ENCODE results near the gene LGI1. TPM values are rescaled to one million over a fixed set of nuclear protein-coding genes. Genes with fewer than 3 reads are reported as not detected.

LGI1 gene
- total RNA-seq, 1 donor from 2014 or later: not detected

DNA sequence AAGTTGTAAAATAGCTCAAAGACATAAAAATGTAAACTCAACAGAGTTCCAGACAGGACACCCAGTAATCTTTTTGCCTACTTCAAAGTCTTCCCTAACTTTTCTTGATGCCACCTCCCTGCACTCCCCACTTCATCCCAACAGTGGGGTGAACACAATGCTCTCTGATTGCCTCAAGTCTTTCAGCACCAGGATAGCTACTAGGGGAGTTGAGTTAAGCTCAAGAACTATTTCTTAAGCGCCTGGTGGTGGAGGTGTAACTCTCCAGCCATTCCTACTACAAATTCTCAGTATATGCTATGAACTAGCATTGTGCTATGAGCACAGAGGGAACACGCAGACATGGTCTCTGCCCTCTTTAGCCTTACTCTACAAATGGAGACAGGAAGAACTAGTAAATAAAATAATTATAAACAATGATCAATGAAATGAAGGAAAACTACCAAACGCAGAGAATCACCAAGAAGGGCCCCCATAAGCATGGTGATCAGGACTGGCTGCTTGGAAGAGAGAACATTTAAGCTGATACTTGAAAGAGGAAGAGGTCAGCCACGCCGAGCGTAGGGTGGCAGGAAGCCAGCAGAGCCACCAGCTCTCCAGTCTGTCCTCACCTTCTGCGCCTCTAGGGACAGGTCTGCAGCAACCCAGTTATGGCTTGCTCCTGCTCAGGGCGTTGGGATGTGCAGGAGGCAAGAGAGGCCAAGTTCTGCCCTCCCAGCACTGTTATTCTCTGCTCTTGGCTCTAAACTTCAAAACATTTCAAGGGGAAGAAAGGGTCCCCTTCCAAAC is 38.6 kb upstream of the LGI1 start:
- no peak for TF ChIP-seq CTCF (IDR thresholded peaks at IDR 0.05; ENCODE audit: insufficient read depth, low read length, poor library complexity, severe bottlenecking)
- Histone ChIP-seq H3K36me3 (ENCODE audit: control insufficient read depth, insufficient read depth, low read length) (no peaks in the 10 kb centered on the region), H3K4me3 (ENCODE audit: low read depth, low read length) (no peak overlapping the region), H3K27me3 (ENCODE audit: control insufficient read depth, insufficient read depth, low read length) (no peaks in the 10 kb centered on the region)
- DNase-seq (ENCODE audit: low read depth): no peak

- Histone ChIP-seq H3K27me3 (ENCODE audit: control insufficient read depth, insufficient read depth, low read length) (no peaks in the 10 kb centered on the region), H3K4me3 (ENCODE audit: low read depth, low read length) (no peak overlapping the region), H3K36me3 (ENCODE audit: control insufficient read depth, insufficient read depth, low read length) (no peaks in the 10 kb centered on the region)
- DNase-seq (ENCODE audit: low read depth): no peak
- no peak for TF ChIP-seq CTCF (IDR thresholded peaks at IDR 0.05; ENCODE audit: insufficient read depth, low read length, poor library complexity, severe bottlenecking)
Observed at GRCh38 chr10:93719901-93720300, 37.8 kb upstream of the LGI1 start.

GRCh38 chr10:93722550-93722949 is 35.2 kb upstream of the LGI1 start:
- no peak overlapping the region for H3K4me3 ChIP-seq (ENCODE audit: low read depth, low read length)
- TF ChIP-seq CTCF (IDR thresholded peaks at IDR 0.05; ENCODE audit: insufficient read depth, low read length, poor library complexity, severe bottlenecking): no peak
- peaks cover 3% of the 10 kb centered on the region for H3K27me3 ChIP-seq (ENCODE audit: control insufficient read depth, insufficient read depth, low read length)
- no peaks in the 10 kb centered on the region for H3K36me3 ChIP-seq (ENCODE audit: control insufficient read depth, insufficient read depth, low read length)
- no peak for DNase-seq (ENCODE audit: low read depth)

DNA sequence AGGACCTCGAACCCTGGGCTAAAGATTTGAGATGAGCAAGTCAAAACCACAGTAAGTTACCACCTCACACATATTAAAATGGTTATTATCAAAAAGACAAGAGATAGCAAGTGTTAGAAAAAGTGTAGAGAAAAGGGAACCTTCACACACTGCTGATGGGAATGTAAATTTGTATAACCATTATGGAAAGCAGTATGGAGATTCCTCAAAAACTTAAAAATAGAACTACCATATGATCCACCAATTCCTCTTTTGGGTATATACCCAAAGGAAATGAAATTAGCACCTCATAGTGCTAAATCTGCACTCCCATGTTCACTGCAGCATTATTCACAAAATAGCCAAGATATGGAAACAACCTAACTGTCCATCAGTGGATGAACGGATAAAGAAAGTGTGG is 34.6 kb upstream of the LGI1 start:
- H3K27me3 ChIP-seq (ENCODE audit: control insufficient read depth, insufficient read depth, low read length): peaks cover 3% of the 10 kb centered on the region
- TF ChIP-seq CTCF (IDR thresholded peaks at IDR 0.05; ENCODE audit: insufficient read depth, low read length, poor library complexity, severe bottlenecking): no peak

GRCh38 chr10:93726024-93726423 is 31.7 kb upstream of the LGI1 start:
- no peaks in the 10 kb centered on the region for H3K36me3 ChIP-seq (ENCODE audit: control insufficient read depth, insufficient read depth, low read length)
- no peak overlapping the region for H3K4me3 ChIP-seq (ENCODE audit: low read depth, low read length)
- no peak for DNase-seq (ENCODE audit: low read depth)
- peaks cover 3% of the 10 kb centered on the region for H3K27me3 ChIP-seq (ENCODE audit: control insufficient read depth, insufficient read depth, low read length)
- no peak for TF ChIP-seq CTCF (IDR thresholded peaks at IDR 0.05; ENCODE audit: insufficient read depth, low read length, poor library complexity, severe bottlenecking)

More for the DNA sequence above, 34.6 kb upstream of the LGI1 start:
- Histone ChIP-seq H3K4me3 (ENCODE audit: low read depth, low read length) (no peak overlapping the region), H3K36me3 (ENCODE audit: control insufficient read depth, insufficient read depth, low read length) (no peaks in the 10 kb centered on the region)
- DNase-seq (ENCODE audit: low read depth): no peak

DNA sequence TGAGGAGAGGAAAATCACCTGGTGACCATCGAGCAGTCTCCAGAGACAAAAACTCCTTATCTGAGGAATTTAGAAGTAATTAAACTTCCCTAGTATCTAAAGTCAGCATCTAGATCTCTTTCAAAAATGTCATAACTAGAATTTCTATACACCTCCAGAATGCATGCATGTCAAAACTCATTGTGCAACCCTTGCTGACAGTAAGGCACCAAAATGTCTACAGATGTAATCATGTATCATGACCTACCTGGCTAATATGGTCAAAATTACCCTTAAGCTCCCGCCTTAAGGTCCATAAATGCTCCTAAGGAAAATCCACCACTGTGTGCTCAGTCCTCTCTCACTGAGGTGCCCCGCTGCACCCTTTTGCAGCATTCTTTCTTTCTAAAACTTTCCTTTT is 16.4 kb upstream of the LGI1 start:
- no peak for DNase-seq (ENCODE audit: low read depth)
- no peak for TF ChIP-seq CTCF (IDR thresholded peaks at IDR 0.05; ENCODE audit: insufficient read depth, low read length, poor library complexity, severe bottlenecking)
- Histone ChIP-seq H3K4me3 (ENCODE audit: low read depth, low read length) (no peak overlapping the region), H3K27me3 (ENCODE audit: control insufficient read depth, insufficient read depth, low read length) (no peaks in the 10 kb centered on the region), H3K36me3 (ENCODE audit: control insufficient read depth, insufficient read depth, low read length) (no peaks in the 10 kb centered on the region)

Measured in kidney epithelial cell (primary cell).